Body of pancreas (tissue), 4 donors: ENCODE data around the gene CLEC19A.

Source experiments
- CTCF ChIP-seq, 7 experiments: fragments of 450-650 bp in 4 of 7; fragments of 200-600 bp in 3 of 7; sonication (generic) in 3 of 7; IDR thresholded peaks; one replicate each; pipeline ENCODE4 v1.5.1; 2016 to 2019; ENCODE audit warnings: antibody characterized with exemption in 7 of 7
- POLR2A ChIP-seq, 3 donors: fragments of 450-650 bp; IDR thresholded peaks; one replicate each; pipeline ENCODE4 v1.6.1; 2016; ENCODE audit warnings: antibody characterized with exemption in 3 of 3, mild to moderate bottlenecking in 2 of 3

GRCh38 chr16:19323596-19323995, 38.1 kb downstream of the CLEC19A start:
- TF ChIP-seq CTCF (IDR thresholded peaks at IDR 0.05) (no peak), POLR2A (IDR thresholded peaks at IDR 0.05) (no peak)
